Large intestine (tissue), 3 donors: ENCODE measurements around the gene CARMIL1. TPM values are rescaled to one million over a fixed set of nuclear protein-coding genes. Genes with fewer than 3 reads are reported as not detected.

Experiments
- DNase-seq, 2 donors: peaks; one replicate each; pipeline versions ENCODE4 v3.0.0 to v3.0.0-alpha.2; 2013
- H3K27ac ChIP-seq: one replicate; pipeline ENCODE4 v1.5.1; 2013; ENCODE audit warnings: low read length
- H3K27me3 ChIP-seq: 2 replicates; pipeline ENCODE4 v1.6.1; 2013; ENCODE audit warnings: low read length; ENCODE audit not compliant: control insufficient read depth, insufficient read depth
- H3K36me3 ChIP-seq: 2 replicates; pipeline ENCODE4 v1.6.1; 2013; ENCODE audit warnings: low read length; ENCODE audit not compliant: control insufficient read depth, insufficient read depth
- H3K4me1 ChIP-seq: one replicate; pipeline ENCODE4 v1.6.1; 2013; ENCODE audit warnings: low read length; ENCODE audit not compliant: control insufficient read depth, insufficient read depth
- H3K4me3 ChIP-seq: one replicate; pipeline ENCODE4 v1.5.1; 2013; ENCODE audit warnings: low read length
- H3K9me3 ChIP-seq: one replicate; pipeline ENCODE4 v1.6.1; 2013; ENCODE audit warnings: mild to moderate bottlenecking, low read depth, low read length, moderate library complexity; ENCODE audit not compliant: control insufficient read depth
- WGBS: methylation state at CpG from one replicate; pipeline ENCODE4 v1.1.5; 2013; ENCODE audit warnings: low lambda C conversion rate; ENCODE audit not compliant: insufficient coverage; 5-methylcytosine and 5-hydroxymethylcytosine counted together
- polyA plus RNA-seq: library from polyadenylated mRNA; unstranded; fragments of 120-200 nt; gene quantifications from one replicate; pipeline ENCODE4 v1.2.1, GENCODE V29; 2013

The CARMIL1 gene
- polyA plus RNA-seq, 1 donor, result 32.2 TPM

DNA sequence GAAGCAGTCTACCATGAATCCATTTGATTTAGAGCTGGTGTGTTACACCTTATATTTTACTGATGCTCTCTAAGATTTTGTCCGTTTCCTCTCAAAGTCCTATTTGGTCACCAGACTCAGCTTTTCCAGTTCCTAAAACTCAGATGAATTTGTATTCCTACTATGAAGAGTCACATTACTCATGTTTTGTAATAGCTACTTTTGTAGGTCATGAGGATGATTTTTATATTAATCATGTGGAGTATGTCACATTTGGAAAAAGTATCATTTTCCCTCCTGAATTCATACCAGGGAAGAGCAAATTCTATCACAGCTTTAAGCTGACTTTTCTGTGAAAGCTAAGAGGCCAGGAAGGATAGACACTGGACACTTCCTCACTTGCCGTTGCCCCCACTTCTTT is 232.2 kb downstream of the CARMIL1 start:
- no peaks in the 10 kb centered on the region for H3K27me3 ChIP-seq
- H3K36me3 ChIP-seq, result peaks cover 13% of the 10 kb centered on the region
- DNase-seq, result no peak
- no peaks in the 10 kb centered on the region for H3K9me3 ChIP-seq
- 100% methylated on average over 1 of the region's 2 CpGs for WGBS
- no peak overlapping the region for H3K27ac ChIP-seq
- no peaks in the 10 kb centered on the region for H3K4me1 ChIP-seq
- no peak overlapping the region for H3K4me3 ChIP-seq

DNA sequence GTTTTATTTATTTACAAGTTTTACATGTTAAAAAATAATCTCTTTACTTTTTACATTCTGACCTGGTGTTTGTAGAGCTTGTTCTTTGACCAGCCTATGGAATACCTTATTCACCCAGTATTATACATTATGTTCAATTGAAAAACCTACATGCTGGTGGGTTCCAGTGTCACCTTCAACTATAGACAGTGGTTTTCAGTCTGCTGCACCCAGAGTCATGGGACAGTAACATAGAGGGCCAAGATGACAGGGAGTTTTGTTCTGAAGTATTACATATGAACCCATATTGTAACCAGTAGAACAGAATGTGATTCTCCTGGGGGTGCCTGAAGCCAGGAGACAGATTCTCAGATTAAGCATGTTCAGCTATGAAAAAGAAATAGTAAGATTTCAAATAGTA is 233.4 kb downstream of the CARMIL1 start:
- no peaks in the 10 kb centered on the region for H3K9me3 ChIP-seq
- H3K36me3 ChIP-seq, result peaks cover 16% of the 10 kb centered on the region
- H3K27ac ChIP-seq, result no peak overlapping the region
- no peaks in the 10 kb centered on the region for H3K27me3 ChIP-seq
- H3K4me3 ChIP-seq, result no peak overlapping the region
- no peak for DNase-seq
- no peaks in the 10 kb centered on the region for H3K4me1 ChIP-seq

GRCh38 chr6:25519856-25520255 is 240.7 kb downstream of the CARMIL1 start:
- no peaks in the 10 kb centered on the region for H3K27me3 ChIP-seq
- H3K27ac ChIP-seq, result no peak overlapping the region
- H3K4me3 ChIP-seq, result no peak overlapping the region
- H3K4me1 ChIP-seq, result no peaks in the 10 kb centered on the region
- no peaks in the 10 kb centered on the region for H3K9me3 ChIP-seq
- H3K36me3 ChIP-seq, result peaks cover 31% of the 10 kb centered on the region
- DNase-seq, result no peak

- H3K27ac ChIP-seq, result no peak overlapping the region
- 60% methylated on average over 1 of the region's 1 CpG for WGBS
- H3K9me3 ChIP-seq, result no peaks in the 10 kb centered on the region
- peaks cover 18% of the 10 kb centered on the region for H3K36me3 ChIP-seq
- H3K4me1 ChIP-seq, result no peaks in the 10 kb centered on the region
- no peaks in the 10 kb centered on the region for H3K27me3 ChIP-seq
- no peak overlapping the region for H3K4me3 ChIP-seq
- no peak for DNase-seq
Observed at GRCh38 chr6:25524542-25524941, 245.4 kb downstream of the CARMIL1 start.

- H3K27ac ChIP-seq, result no peak overlapping the region
- WGBS, result 96% methylated on average over 3 of the region's 3 CpGs
- DNase-seq, result no peak
- no peaks in the 10 kb centered on the region for H3K27me3 ChIP-seq
- H3K4me1 ChIP-seq, result no peaks in the 10 kb centered on the region
- no peak overlapping the region for H3K4me3 ChIP-seq
- peaks cover 20% of the 10 kb centered on the region for H3K36me3 ChIP-seq
- no peaks in the 10 kb centered on the region for H3K9me3 ChIP-seq
Observed at GRCh38 chr6:25525078-25525477, 245.9 kb downstream of the CARMIL1 start.

DNA sequence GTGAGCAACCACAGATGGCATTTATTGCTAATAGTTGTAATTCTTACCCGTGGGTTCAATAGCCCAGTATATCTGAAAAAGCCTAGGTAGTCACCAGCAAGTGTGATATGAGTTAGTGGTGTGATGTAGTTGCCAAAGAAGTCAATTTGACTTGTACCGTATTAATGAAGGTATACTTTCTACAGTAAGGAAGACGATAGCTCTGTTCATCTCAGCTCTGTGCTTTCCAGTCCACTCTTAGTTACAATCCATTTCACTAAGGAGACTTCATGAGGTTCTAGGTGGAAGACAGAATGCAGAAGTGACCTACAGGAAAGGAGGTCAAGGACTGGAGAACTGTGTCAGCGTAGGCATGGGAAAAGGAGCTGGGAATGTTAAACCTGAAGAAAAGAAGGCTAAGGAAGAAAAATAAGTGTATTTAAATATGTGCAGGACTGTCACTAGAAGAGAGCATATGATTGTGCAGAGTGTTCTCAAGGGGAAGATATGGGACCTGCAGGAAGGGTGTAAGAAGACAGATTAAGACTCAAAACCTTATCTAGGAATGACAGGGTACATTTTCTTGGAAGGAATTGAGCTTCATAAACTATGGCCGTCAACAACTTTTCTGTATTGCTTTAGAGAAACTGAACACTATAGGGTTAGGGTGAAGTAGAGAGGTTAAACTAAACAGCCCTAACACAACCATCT is 255.9 kb downstream of the CARMIL1 start:
- no peak overlapping the region for H3K4me3 ChIP-seq
- H3K4me1 ChIP-seq, result no peaks in the 10 kb centered on the region
- no peak overlapping the region for H3K27ac ChIP-seq
- H3K27me3 ChIP-seq, result no peaks in the 10 kb centered on the region
- no peaks in the 10 kb centered on the region for H3K9me3 ChIP-seq
- peaks cover 22% of the 10 kb centered on the region for H3K36me3 ChIP-seq
- 78% methylated on average over 1 of the region's 5 CpGs for WGBS
- DNase-seq, result no peak

- Histone ChIP-seq H3K4me3 (no peak overlapping the region), H3K4me1 (no peaks in the 10 kb centered on the region), H3K27ac (no peak overlapping the region), H3K9me3 (no peaks in the 10 kb centered on the region), H3K27me3 (no peaks in the 10 kb centered on the region), H3K36me3 (peaks cover 21% of the 10 kb centered on the region)
- DNase-seq, result no peak
- 100% methylated on average over 1 of the region's 4 CpGs for WGBS
Observed at GRCh38 chr6:25535632-25536225, 256.6 kb downstream of the CARMIL1 start.

DNA sequence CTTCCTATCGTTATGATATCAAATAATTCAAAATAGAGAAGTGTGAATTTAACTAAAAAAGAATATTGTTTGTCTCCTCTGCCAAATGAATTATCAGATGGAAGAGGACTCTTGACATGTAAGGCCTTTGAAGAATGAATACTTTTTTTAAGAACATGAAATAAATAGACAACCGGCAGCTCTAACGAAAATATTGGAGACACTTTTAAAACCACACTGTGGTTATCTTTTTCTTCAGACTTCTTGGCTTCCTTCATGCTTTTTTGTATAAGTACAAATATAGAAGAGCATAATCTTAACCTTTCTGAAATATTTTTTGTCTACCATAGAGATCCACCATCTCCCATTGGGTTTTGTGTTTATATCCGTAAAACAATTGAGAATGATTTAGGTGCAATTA is 257.6 kb downstream of the CARMIL1 start:
- DNase-seq, result no peak
- Histone ChIP-seq H3K27ac (no peak overlapping the region), H3K36me3 (peaks cover 23% of the 10 kb centered on the region), H3K9me3 (no peaks in the 10 kb centered on the region), H3K27me3 (no peaks in the 10 kb centered on the region), H3K4me1 (no peaks in the 10 kb centered on the region), H3K4me3 (no peak overlapping the region)
- 87% methylated on average over 3 of the region's 4 CpGs for WGBS

GRCh38 chr6:25537349-25538018 is 258.3 kb downstream of the CARMIL1 start:
- H3K27ac ChIP-seq, result no peak overlapping the region
- no peak overlapping the region for H3K4me3 ChIP-seq
- no peaks in the 10 kb centered on the region for H3K9me3 ChIP-seq
- DNase-seq, result no peak
- H3K27me3 ChIP-seq, result no peaks in the 10 kb centered on the region
- peaks cover 23% of the 10 kb centered on the region for H3K36me3 ChIP-seq
- WGBS, result 100% methylated on average over 4 of the region's 8 CpGs
- no peaks in the 10 kb centered on the region for H3K4me1 ChIP-seq

GRCh38 chr6:25541228-25541627 is 262.1 kb downstream of the CARMIL1 start:
- DNase-seq, result no peak
- H3K9me3 ChIP-seq, result no peaks in the 10 kb centered on the region
- no peak overlapping the region for H3K27ac ChIP-seq
- peaks cover 18% of the 10 kb centered on the region for H3K36me3 ChIP-seq
- no peaks in the 10 kb centered on the region for H3K27me3 ChIP-seq
- H3K4me3 ChIP-seq, result no peak overlapping the region
- WGBS, result no CpG with 5 or more reads among the region's 1 CpG
- H3K4me1 ChIP-seq, result no peaks in the 10 kb centered on the region
